Measurements from ENCODE around the gene BSN.
A peak's percentile ranks its signal among the peaks of the same experiment; 100 is the strongest.
"Not testable (repeated sequence)": the region's sequence is repeated elsewhere in the genome, so short reads cannot be mapped to it uniquely, and the experiment has no call there.

The BSN gene

GRCh38 chr3:49673121-49673714 lies 118.9 kb downstream of the BSN start:
- DNase-seq (ENCODE audit: low read depth, low spot score): no peak

- peak; percentile 79 for DNase-seq (ENCODE audit: low read depth, low spot score)
Measured at GRCh38 chr3:49673715-49674496, 119.6 kb downstream of the BSN start, which contains the start of gene APEH. Gene APEH (plus strand): TSS chr3:49674351. CDS start chr3:49674402, 51 bp downstream.

GRCh38 chr3:49674497-49674983 lies 120.3 kb downstream of the BSN start:
- DNase-seq (ENCODE audit: low read depth, low spot score): no peak

GRCh38 chr3:49675912-49676311 lies 121.6 kb downstream of the BSN start:
- DNase-seq (ENCODE audit: low read depth, low spot score): no peak

- no peak for DNase-seq (ENCODE audit: low read depth, low spot score)
Measured at GRCh38 chr3:49680493-49681231, 126.4 kb downstream of the BSN start.

- no peak for DNase-seq (ENCODE audit: low read depth, low spot score)
Measured at GRCh38 chr3:49681232-49681522, 126.9 kb downstream of the BSN start.

- DNase-seq (ENCODE audit: low read depth, low spot score): no peak
Measured at GRCh38 chr3:49681543-49681942, 127.3 kb downstream of the BSN start.

GRCh38 chr3:49683162-49683561 lies 128.9 kb downstream of the BSN start:
- no peak for DNase-seq (ENCODE audit: low read depth, low spot score)

GRCh38 chr3:49684453-49684852 lies 130.2 kb downstream of the BSN start:
- DNase-seq (ENCODE audit: low read depth, low spot score): not testable (repeated sequence)

GRCh38 chr3:49685103-49685502 lies 130.8 kb downstream of the BSN start:
- DNase-seq (ENCODE audit: low read depth, low spot score): not testable (repeated sequence)

GRCh38 chr3:49685846-49686245 lies 131.6 kb downstream of the BSN start:
- DNase-seq (ENCODE audit: low read depth, low spot score): not testable (repeated sequence)

GRCh38 chr3:49686346-49686745 lies 132.1 kb downstream of the BSN start:
- DNase-seq (ENCODE audit: low read depth, low spot score): not testable (repeated sequence)

- not testable (repeated sequence) for DNase-seq (ENCODE audit: low read depth, low spot score)
Measured at GRCh38 chr3:49686769-49687423, 132.6 kb downstream of the BSN start.

- not testable (repeated sequence) for DNase-seq (ENCODE audit: low read depth, low spot score)
Measured at GRCh38 chr3:49687424-49687795, 133.1 kb downstream of the BSN start.

- DNase-seq (ENCODE audit: low read depth, low spot score): not testable (repeated sequence)
Measured at GRCh38 chr3:49688338-49689045, 134.2 kb downstream of the BSN start.

GRCh38 chr3:49689046-49689907 lies 135.0 kb downstream of the BSN start, which contains the start of the genes MST1 and RNF123:
Gene MST1 (minus strand): TSS chr3:49689474. CDS start chr3:49688691, 783 bp downstream.
Gene RNF123 (plus strand): TSS chr3:49689557. CDS start chr3:49691166, 1,609 bp downstream.
- DNase-seq (ENCODE audit: low read depth, low spot score): peak; percentile 83

- DNase-seq (ENCODE audit: low read depth, low spot score): not testable (repeated sequence)
Measured at GRCh38 chr3:49689908-49690624, 135.8 kb downstream of the BSN start.

GRCh38 chr3:49690856-49691255 lies 136.6 kb downstream of the BSN start:
- not testable (repeated sequence) for DNase-seq (ENCODE audit: low read depth, low spot score)

- DNase-seq (ENCODE audit: low read depth, low spot score): not testable (repeated sequence)
Measured at GRCh38 chr3:49691481-49691880, 137.2 kb downstream of the BSN start.
